GM21529 (cell line): Measurements from ENCODE around the gene DNAJA4.

ENCODE experiments used
- ATAC-seq: cut with Tn5 transposase; IDR thresholded peaks from one replicate; pipeline ENCODE4 v1.9.1; 2021; ENCODE audit not compliant: unreplicated experiment

DNAJA4 gene

GRCh38 chr15:78264304-78265136 is at the start of gene DNAJA4:
DNAJA4 (plus strand) TSS chr15:78264562; CDS start chr15:78264764, 202 bp downstream.
- no peak for ATAC-seq

GRCh38 chr15:78216276-78217104 is 47.9 kb upstream of the DNAJA4 start:
- ATAC-seq, result no peak

- no peak for ATAC-seq
Measured at GRCh38 chr15:78220713-78221112, 43.6 kb upstream of the DNAJA4 start.

GRCh38 chr15:78222745-78223395 is 41.5 kb upstream of the DNAJA4 start:
- ATAC-seq, result no peak

- ATAC-seq, result no peak
Measured at GRCh38 chr15:78223396-78224022, 40.9 kb upstream of the DNAJA4 start.

GRCh38 chr15:78224023-78224411 is 40.3 kb upstream of the DNAJA4 start:
- no peak for ATAC-seq

- ATAC-seq, result peak; percentile 57
Measured at GRCh38 chr15:78225783-78226541, 38.4 kb upstream of the DNAJA4 start.

GRCh38 chr15:78228356-78228996 is 35.9 kb upstream of the DNAJA4 start:
- ATAC-seq, result no peak

- no peak for ATAC-seq
Measured at GRCh38 chr15:78229431-78230406, 34.6 kb upstream of the DNAJA4 start.

GRCh38 chr15:78232951-78233350 is 31.4 kb upstream of the DNAJA4 start:
- no peak for ATAC-seq

GRCh38 chr15:78233496-78233895 is 30.9 kb upstream of the DNAJA4 start:
- ATAC-seq, result no peak

- ATAC-seq, result no peak
Measured at GRCh38 chr15:78234515-78235040, 29.8 kb upstream of the DNAJA4 start, which contains the start of gene ACSBG1. ACSBG1 (minus strand) TSS chr15:78234565; CDS start chr15:78234501, 64 bp downstream.

- no peak for ATAC-seq
Measured at GRCh38 chr15:78236491-78236890, 27.9 kb upstream of the DNAJA4 start.

- no peak for ATAC-seq
Measured at GRCh38 chr15:78237146-78237545, 27.2 kb upstream of the DNAJA4 start.

GRCh38 chr15:78239811-78240210 is 24.6 kb upstream of the DNAJA4 start:
- no peak for ATAC-seq

GRCh38 chr15:78241017-78241416 is 23.3 kb upstream of the DNAJA4 start:
- peak; percentile 51 for ATAC-seq

- no peak for ATAC-seq
Measured at GRCh38 chr15:78242128-78242527, 22.2 kb upstream of the DNAJA4 start.

- ATAC-seq, result no peak
Measured at GRCh38 chr15:78243058-78243457, 21.3 kb upstream of the DNAJA4 start.
